ENCODE measurements around the gene AQP9.
A peak's percentile ranks its signal among the peaks of the same experiment; 100 is the strongest.

The AQP9 gene

GRCh38 chr15:58212909-58213526 lies 74.8 kb downstream of the AQP9 start:
- TF ChIP-seq CTCF (IDR thresholded peaks at IDR 0.05; ENCODE audit: borderline replicate concordance, insufficient read depth, low read depth, low read length) = peak; percentile 30; the same call in 1 of the 2 replicates

GRCh38 chr15:58213587-58214338 lies 75.6 kb downstream of the AQP9 start:
- no peak for TF ChIP-seq CTCF (IDR thresholded peaks at IDR 0.05; ENCODE audit: borderline replicate concordance, insufficient read depth, low read depth, low read length)
- no peak overlapping the region for H3K4me3 ChIP-seq (ENCODE audit: low read depth, low read length)

More at GRCh38 chr15:58212909-58213526, 74.8 kb downstream of the AQP9 start:
- no peak overlapping the region for H3K4me3 ChIP-seq (ENCODE audit: low read depth, low read length)

- no peak for TF ChIP-seq CTCF (IDR thresholded peaks at IDR 0.05; ENCODE audit: borderline replicate concordance, insufficient read depth, low read depth, low read length)
- no peak overlapping the region for H3K4me3 ChIP-seq (ENCODE audit: low read depth, low read length)
Measured at GRCh38 chr15:58214591-58215340, 76.6 kb downstream of the AQP9 start.

GRCh38 chr15:58217460-58217859 lies 79.3 kb downstream of the AQP9 start:
- no peak for TF ChIP-seq CTCF (IDR thresholded peaks at IDR 0.05; ENCODE audit: borderline replicate concordance, insufficient read depth, low read depth, low read length)
- H3K4me3 ChIP-seq (ENCODE audit: low read depth, low read length) = no peak overlapping the region

GRCh38 chr15:58221591-58222241 lies 83.5 kb downstream of the AQP9 start:
- peak; percentile 67 for TF ChIP-seq CTCF (IDR thresholded peaks at IDR 0.05; ENCODE audit: borderline replicate concordance, insufficient read depth, low read depth, low read length)
- no peak overlapping the region for H3K4me3 ChIP-seq (ENCODE audit: low read depth, low read length)

GRCh38 chr15:58222679-58223078 lies 84.5 kb downstream of the AQP9 start:
- TF ChIP-seq CTCF (IDR thresholded peaks at IDR 0.05; ENCODE audit: borderline replicate concordance, insufficient read depth, low read depth, low read length) = no peak
- H3K4me3 ChIP-seq (ENCODE audit: low read depth, low read length) = no peak overlapping the region

Measured in GM12875 (cell line).